ENCODE measurements around the gene ATOH8. TPM values are rescaled to one million over a fixed set of nuclear protein-coding genes. Genes with fewer than 3 reads are reported as not detected.

Gene ATOH8
- polyA plus RNA-seq, 2 of the 4 experiments (the other 2 are of a cell fraction): 1.8 to 20.0 TPM

DNA sequence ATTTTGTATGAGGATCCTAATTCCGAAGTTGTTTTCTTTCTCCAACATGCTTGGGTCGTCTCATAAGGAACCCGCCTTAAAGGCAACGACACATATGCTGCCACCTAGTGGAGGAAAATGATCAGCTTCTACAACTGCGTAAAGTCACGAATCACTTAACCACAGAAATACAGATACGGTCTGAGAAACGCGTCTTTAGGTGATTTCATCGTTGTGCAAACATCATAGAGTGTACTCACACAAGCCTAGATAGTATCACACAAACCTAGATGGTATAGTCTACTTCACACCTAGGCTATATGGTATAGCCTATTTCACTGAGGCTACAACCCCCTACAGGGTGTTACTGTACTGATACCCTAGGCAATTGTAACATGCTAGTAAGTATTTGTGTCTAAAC is 46.5 kb upstream of the ATOH8 start:
- FAIRE-seq: peak; percentile 97
- WGBS (ENCODE audit: missing lambda C conversion rate): 1% methylated on average over 10 of the region's 10 CpGs
- no peaks in the 10 kb centered on the region for H3K9me3 ChIP-seq
- peak overlapping the region; percentile 84; a peak in 5 of 6 replicates for H3K27ac ChIP-seq
- CTCF ChIA-PET: interaction anchor here (0.5 to 16.3 kb wide), 40 partner anchors 12 to 338 kb away, joined by 3 to 241 read pairs (median 6); partner anchors contain the start of gene GNLY
- peak; percentile 92 to 96 for DNase-seq (ENCODE audit: low read depth in 1 of 2, low spot score in 1 of 2)
- H3K4me3 ChIP-seq: no peak overlapping the region
- H3K4me2 ChIP-seq: peak overlapping the region; percentile 48
- peaks cover 56% of the 10 kb centered on the region for H3K4me1 ChIP-seq
- peak; percentile 82 to 94 for ATAC-seq
- no peak for TF ChIP-seq MAFK (IDR thresholded peaks at IDR 0.05; ENCODE audit: partially characterized antibody)
- no peak for TF ChIP-seq ATOH8 (CRISPR knock-in tag; IDR thresholded peaks at IDR 0.05; ENCODE audit: low read depth)
- TF ChIP-seq JUN (IDR thresholded peaks at IDR 0.05): 0 out of 5 replicates have a peak, but pooled peaks of 1 of the 2 experiments have one; percentile 17
- peak; percentile 55; the same call in 1 of the 2 replicates for TF ChIP-seq GATA3 (IDR thresholded peaks at IDR 0.05; ENCODE audit: borderline replicate concordance)
- TF ChIP-seq, protein P1, sequence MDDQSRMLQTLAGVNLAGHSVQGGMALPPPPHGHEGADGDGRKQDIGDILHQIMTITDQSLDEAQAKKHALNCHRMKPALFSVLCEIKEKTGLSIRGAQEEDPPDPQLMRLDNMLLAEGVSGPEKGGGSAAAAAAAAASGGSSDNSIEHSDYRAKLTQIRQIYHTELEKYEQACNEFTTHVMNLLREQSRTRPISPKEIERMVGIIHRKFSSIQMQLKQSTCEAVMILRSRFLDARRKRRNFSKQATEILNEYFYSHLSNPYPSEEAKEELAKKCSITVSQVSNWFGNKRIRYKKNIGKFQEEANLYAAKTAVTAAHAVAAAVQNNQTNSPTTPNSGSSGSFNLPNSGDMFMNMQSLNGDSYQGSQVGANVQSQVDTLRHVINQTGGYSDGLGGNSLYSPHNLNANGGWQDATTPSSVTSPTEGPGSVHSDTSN (IDR thresholded peaks at IDR 0.05): no peak
- TF ChIP-seq ELK1 (IDR thresholded peaks at IDR 0.05; ENCODE audit: low read depth, low read length): no peak
- TF ChIP-seq FOSL2 (IDR thresholded peaks at IDR 0.05): no peak
- peak; percentile 76 for TF ChIP-seq FOSL2 (CRISPR knock-in tag; IDR thresholded peaks at IDR 0.05)
- TF ChIP-seq TP53 (CRISPR knock-in tag; IDR thresholded peaks at IDR 0.05): no peak
- peak; percentile 35; the same call in 1 of the 2 replicates for TF ChIP-seq MAX (IDR thresholded peaks at IDR 0.05)
- TF ChIP-seq POLR2AphosphoS2 (conservative IDR thresholded peaks at IDR 0.05; ENCODE audit: low read length): no peak
- TF ChIP-seq HDAC2 (IDR thresholded peaks at IDR 0.05): no peak
- peak; percentile 98 for TF ChIP-seq CTCF (IDR thresholded peaks at IDR 0.05)
- no peak for TF ChIP-seq JUNB (IDR thresholded peaks at IDR 0.05)
- TF ChIP-seq RAD21 (conservative IDR thresholded peaks at IDR 0.05 in 1 of 2, IDR thresholded peaks at IDR 0.05 in 1 of 2): peak; percentile 86 to 89
- TF ChIP-seq SMC3 (IDR thresholded peaks at IDR 0.05): peak; percentile 97
- TF ChIP-seq, protein P2, sequence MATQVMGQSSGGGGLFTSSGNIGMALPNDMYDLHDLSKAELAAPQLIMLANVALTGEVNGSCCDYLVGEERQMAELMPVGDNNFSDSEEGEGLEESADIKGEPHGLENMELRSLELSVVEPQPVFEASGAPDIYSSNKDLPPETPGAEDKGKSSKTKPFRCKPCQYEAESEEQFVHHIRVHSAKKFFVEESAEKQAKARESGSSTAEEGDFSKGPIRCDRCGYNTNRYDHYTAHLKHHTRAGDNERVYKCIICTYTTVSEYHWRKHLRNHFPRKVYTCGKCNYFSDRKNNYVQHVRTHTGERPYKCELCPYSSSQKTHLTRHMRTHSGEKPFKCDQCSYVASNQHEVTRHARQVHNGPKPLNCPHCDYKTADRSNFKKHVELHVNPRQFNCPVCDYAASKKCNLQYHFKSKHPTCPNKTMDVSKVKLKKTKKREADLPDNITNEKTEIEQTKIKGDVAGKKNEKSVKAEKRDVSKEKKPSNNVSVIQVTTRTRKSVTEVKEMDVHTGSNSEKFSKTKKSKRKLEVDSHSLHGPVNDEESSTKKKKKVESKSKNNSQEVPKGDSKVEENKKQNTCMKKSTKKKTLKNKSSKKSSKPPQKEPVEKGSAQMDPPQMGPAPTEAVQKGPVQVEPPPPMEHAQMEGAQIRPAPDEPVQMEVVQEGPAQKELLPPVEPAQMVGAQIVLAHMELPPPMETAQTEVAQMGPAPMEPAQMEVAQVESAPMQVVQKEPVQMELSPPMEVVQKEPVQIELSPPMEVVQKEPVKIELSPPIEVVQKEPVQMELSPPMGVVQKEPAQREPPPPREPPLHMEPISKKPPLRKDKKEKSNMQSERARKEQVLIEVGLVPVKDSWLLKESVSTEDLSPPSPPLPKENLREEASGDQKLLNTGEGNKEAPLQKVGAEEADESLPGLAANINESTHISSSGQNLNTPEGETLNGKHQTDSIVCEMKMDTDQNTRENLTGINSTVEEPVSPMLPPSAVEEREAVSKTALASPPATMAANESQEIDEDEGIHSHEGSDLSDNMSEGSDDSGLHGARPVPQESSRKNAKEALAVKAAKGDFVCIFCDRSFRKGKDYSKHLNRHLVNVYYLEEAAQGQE (IDR thresholded peaks at IDR 0.05): no peak
- peak in 1 of 2 experiments; percentile 45; a peak in 1 of 4 replicates for TF ChIP-seq CEBPB (IDR thresholded peaks at IDR 0.05)
- no peak for TF ChIP-seq RFX5 (IDR thresholded peaks at IDR 0.05)
- POLR2A ChIA-PET: interaction anchor here (1.2 kb wide), 1 partner anchor 70 kb away, joined by 4 read pairs; no protein-coding TSS in a partner anchor

Measured in A549 (cell line).